ENCODE measurements around the gene IGF1R. TPM values are rescaled to one million over a fixed set of nuclear protein-coding genes. Genes with fewer than 3 reads are reported as not detected.

The IGF1R gene
- total and polyA plus RNA-seq, 12 donors: 8.6 to 138 (median 66.0) TPM

- Histone ChIP-seq H3K9me3 (replicated peaks in 1 of 3) (no peaks in the 10 kb centered on the region), H3K36me3 (replicated peaks in 1 of 2) (no peaks in the 10 kb centered on the region), H3K27ac (no peak overlapping the region), H3K4me1 (replicated peaks in 1 of 2) (peaks cover 7 to 41% of the 10 kb centered on the region in 2 donors), H3K4me3 (no peak overlapping the region), H3K27me3 (no peaks in the 10 kb centered on the region)
- intact Hi-C loops (cut with DNase I): no loop called here
- no peak for TF ChIP-seq POLR2A (IDR thresholded peaks at IDR 0.05)
- TF ChIP-seq CTCF (IDR thresholded peaks at IDR 0.05): no peak
- WGBS, 4 donors: 63 to 75% (median 70%) methylated on average over 4 of the region's 4 CpGs
- DNase-seq: no peak
Observed at GRCh38 chr15:98789020-98789419, 140.7 kb downstream of the IGF1R start.

- no peak for DNase-seq
- Histone ChIP-seq H3K36me3 (replicated peaks in 1 of 2) (no peaks in the 10 kb centered on the region), H3K27ac (no peak overlapping the region), H3K27me3 (no peaks in the 10 kb centered on the region), H3K4me1 (replicated peaks in 1 of 2) (peaks cover 7 to 51% of the 10 kb centered on the region in 2 donors), H3K9me3 (replicated peaks in 1 of 3) (no peaks in the 10 kb centered on the region), H3K4me3 (no peak overlapping the region)
- intact Hi-C loops (cut with DNase I): loop anchor here in 1 of 2 donors (10.0 kb wide), 1 partner anchor 55 kb away; no protein-coding TSS in a partner anchor
- TF ChIP-seq POLR2A (IDR thresholded peaks at IDR 0.05) (no peak), CTCF (IDR thresholded peaks at IDR 0.05) (no peak)
- 90 to 93% (median 92%) methylated on average over 5 of the region's 5 CpGs for WGBS, 4 donors
Observed at GRCh38 chr15:98790270-98790669, 141.9 kb downstream of the IGF1R start.

- 89 to 96% (median 93%) methylated on average over 2 of the region's 2 CpGs for WGBS, 4 donors
- no peaks in the 10 kb centered on the region for H3K27me3 ChIP-seq
- no peaks in the 10 kb centered on the region for H3K9me3 ChIP-seq (replicated peaks in 1 of 3)
- DNase-seq: peak in 1 of 7 donors; percentile 3
- no peaks in the 10 kb centered on the region for H3K36me3 ChIP-seq (replicated peaks in 1 of 2)
- no peak overlapping the region for H3K4me3 ChIP-seq
- peaks cover 7 to 51% of the 10 kb centered on the region in 2 donors for H3K4me1 ChIP-seq (replicated peaks in 1 of 2)
- H3K27ac ChIP-seq: no peak overlapping the region
- intact Hi-C loops (cut with DNase I): loop anchor here in 1 of 2 donors (10.0 kb wide), 1 partner anchor 54 kb away; no protein-coding TSS in a partner anchor
- TF ChIP-seq POLR2A (IDR thresholded peaks at IDR 0.05) (no peak), CTCF (IDR thresholded peaks at IDR 0.05) (no peak)
Observed at GRCh38 chr15:98791046-98791701, 142.8 kb downstream of the IGF1R start.

- intact Hi-C loops (cut with DNase I): loop anchor here in 1 of 2 donors (10.0 kb wide), 1 partner anchor 53 kb away; no protein-coding TSS in a partner anchor
- DNase-seq: no peak
- Histone ChIP-seq H3K36me3 (replicated peaks in 1 of 2) (no peaks in the 10 kb centered on the region), H3K4me1 (replicated peaks in 1 of 2) (peaks cover 7 to 51% of the 10 kb centered on the region in 2 donors), H3K27ac (no peak overlapping the region), H3K9me3 (replicated peaks in 1 of 3) (no peaks in the 10 kb centered on the region), H3K4me3 (no peak overlapping the region), H3K27me3 (no peaks in the 10 kb centered on the region)
- TF ChIP-seq POLR2A (IDR thresholded peaks at IDR 0.05): no peak
- TF ChIP-seq CTCF (IDR thresholded peaks at IDR 0.05): no peak
Observed at GRCh38 chr15:98792117-98792516, 143.8 kb downstream of the IGF1R start.

Measured in adrenal gland (tissue), 12 donors.